T-helper 22 cell (primary cell): ENCODE results near the gene INTS3.

Experiments used
- DNase-seq: peaks from one replicate; pipeline ENCODE4 v3.0.0-alpha.2; 2020; ENCODE audit warnings: low read depth

The INTS3 gene

DNA sequence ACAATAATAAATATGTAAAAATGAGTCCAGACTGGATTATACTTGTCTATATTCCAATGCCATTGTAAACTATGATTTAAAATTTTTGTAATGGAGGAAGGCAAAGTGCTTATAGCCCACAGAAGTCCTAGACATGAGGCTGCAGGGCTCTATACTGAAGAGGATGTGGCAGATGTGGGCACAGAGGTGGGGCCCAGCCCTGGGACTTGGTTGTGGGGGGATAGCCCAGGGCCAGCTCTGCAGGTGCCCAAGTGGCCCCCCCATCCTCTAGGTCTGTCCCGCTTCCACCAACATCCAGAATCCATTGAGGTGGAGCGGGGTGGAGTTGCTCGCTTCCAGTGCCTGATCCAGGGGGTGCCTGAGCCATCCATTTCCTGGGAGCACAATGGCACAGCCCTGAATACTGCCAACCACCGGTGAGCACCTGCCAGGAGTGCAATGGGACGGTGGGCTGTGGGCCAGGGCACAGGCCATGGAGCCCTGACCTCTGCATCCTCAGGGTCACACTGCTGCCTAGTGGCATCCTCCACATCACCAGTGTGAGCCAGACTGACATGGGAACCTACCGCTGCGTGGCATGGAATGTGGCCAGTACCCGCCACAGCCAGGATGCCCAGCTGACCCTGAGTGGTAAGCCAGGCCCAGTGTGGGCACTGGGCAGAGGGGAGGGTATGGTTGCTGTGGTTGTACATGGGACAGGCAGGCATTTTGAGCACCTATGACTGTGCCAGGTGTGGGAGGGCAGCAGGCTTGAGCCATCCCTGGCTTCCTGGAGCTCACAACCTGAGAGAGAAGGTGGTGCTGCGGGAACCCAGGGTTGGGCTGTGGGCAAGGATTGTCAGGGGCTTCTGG lies 68.3 kb downstream of the INTS3 start:
- no peak for DNase-seq

DNA sequence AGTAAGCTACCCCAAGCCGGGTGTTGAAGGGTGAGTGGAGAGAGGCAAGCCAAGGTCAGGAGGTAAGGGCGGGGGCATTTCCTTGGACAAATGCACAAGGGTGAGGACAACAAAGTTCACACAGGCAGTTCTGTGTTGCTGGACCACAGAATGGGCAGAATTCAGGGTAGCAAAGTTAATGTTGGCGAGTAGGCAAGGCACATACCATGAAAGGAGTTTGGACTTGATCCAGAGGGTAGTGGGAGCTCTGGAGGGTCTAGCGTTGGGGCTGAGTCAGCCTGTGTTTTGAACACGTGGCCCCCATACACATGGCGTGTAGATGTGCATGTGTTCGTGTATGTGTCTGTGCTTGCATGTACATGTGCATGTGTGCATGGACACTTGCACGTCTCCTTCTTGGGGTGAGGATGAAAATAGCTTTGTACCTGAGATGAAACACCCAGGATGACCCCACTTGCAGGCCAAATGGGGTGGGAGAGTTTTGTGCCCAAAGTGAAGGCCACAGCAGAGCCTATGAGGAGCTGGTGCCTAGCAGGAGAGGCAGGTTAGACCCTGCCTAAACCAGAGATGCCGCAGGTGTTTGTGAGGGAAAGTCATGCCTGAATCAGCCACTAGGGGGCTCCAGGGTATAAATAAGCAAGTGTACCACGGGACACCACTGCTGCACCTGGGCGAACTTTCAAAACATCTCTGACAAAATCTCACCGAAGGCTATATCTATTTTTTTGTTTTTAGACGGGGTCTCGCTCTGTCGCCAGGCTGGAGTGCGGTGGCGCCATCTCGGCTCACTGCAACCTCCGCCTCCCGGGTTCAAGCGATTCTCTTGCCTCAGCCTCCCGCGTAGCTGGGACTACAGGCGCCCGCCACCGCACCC lies 69.2 kb downstream of the INTS3 start:
- peak; percentile 53 for DNase-seq

DNA sequence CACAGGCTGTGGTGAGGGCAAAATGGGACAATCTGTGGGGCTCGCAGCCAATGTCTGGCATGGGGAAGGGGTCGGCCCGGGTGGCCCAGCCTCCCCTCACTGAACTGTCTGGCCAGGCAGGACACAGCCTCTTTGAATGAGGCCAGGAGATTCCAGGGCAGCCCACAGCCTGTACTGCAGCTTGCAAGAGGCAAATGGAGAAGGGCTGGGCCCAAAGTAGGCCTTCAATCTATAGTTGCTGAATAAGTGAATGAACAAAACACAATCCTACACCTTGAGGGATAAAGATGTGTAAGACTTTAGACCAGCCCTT lies 70.6 kb downstream of the INTS3 start:
- DNase-seq = no peak

DNA sequence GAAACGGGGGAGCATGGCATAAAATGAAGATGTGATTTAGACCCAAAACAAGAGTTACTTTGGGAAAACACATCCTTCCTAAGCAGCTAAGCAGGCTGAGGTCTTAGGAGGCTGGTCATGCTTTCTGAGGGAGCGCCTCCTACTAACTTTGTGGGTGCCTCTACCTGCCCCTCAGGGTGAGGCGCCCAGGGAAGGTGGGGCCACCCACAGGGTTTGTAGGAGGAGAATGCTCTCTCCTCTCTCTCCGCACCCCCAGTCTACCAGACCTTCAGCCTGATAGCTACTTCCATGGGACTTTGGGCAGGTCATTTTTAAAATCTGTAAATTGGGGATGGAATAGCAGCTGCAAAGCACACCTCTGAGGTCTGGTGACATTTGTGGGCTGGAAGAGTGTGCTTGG lies 71.2 kb downstream of the INTS3 start:
- DNase-seq = no peak

DNA sequence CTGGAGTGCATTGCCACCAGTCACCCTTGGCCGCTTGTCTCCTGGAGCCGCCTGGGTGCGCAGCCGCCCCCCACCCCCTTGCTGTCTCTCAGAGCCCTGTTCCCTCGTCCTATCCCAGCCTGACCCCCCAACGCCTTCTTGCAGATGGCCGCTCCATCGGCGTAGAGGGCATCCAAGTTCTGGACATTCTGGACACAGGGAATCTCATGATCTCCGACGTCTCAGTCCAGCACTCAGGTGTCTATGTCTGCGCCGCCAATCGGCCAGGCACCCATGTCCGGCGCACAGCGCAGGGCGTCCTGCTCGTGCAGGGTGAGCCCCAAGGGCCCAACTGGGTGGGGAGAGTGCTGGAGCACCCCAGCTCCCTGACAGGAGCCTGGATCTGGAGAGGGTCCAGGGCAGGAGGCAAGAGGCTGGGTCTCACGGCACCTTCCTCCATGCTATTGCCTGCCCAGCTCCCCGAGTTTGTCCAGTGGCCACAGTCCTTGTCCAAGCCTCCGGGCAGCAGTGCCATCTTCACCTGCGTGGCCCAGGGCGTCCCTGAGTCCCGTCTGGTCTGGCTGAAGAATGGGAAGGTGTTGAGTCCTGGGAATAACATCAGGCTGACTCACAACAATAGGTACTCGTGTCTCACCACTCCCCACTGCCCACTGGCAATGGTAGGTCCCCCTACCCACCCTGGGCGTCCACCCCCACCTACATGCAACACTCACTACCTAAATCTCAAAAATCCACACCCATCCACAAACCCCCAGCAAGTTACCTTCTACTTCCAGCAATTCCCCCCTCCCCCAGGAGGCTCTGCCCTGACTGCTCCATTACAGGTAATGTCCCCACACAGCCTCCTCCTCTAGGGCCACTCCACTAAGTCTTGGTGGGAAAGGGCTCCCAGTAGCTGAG lies 72.0 kb downstream of the INTS3 start:
- no peak for DNase-seq

DNA sequence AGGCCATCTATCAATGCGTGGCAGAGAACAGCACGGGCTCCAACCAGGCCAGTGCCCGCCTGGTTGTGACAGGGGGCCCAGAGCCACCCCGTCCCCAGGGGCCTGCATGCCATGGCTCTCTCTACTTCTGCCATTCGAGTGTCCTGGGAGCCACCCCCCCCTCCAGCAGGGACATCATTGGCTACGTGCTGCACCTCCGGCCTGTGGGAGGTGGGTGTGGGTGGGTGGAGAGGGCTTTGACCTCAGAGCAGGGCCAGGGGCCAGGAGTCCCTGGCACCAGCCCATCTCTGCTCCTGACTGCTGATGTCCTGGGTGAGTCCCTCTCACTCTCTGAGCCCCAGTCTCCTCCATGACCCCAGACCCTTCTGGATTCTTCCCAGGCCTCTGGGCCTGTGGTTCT lies 72.7 kb downstream of the INTS3 start:
- no peak for DNase-seq

DNA sequence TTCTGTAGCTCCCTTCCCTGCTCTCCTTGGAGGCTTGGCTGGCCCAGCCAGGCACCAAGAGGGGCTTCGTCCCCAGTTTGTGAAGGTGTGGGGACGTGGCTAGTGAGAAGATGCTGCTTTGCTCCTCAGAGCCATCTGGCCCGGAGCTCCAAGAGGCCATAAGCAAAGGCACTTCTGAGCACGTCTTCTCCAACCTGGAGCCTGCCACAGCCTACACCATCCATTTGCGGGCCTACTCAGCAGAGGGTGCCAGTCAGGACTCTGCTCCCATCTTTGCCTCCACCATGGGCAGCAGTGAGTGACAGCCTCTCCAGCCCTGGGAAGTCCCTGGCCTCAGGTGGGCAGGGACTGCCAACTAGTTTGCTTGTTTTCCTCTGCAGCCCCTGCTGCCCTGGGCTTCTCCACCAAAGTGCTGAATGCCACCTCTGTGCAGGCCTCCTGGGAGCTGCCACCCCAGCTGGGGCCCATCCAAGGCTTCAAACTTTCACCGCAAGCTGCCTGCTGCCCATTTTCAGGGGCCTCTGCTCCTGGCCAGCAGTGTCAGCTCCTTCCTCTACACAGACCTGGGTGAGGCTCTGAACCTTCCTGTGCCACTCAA lies 73.3 kb downstream of the INTS3 start:
- DNase-seq = no peak

DNA sequence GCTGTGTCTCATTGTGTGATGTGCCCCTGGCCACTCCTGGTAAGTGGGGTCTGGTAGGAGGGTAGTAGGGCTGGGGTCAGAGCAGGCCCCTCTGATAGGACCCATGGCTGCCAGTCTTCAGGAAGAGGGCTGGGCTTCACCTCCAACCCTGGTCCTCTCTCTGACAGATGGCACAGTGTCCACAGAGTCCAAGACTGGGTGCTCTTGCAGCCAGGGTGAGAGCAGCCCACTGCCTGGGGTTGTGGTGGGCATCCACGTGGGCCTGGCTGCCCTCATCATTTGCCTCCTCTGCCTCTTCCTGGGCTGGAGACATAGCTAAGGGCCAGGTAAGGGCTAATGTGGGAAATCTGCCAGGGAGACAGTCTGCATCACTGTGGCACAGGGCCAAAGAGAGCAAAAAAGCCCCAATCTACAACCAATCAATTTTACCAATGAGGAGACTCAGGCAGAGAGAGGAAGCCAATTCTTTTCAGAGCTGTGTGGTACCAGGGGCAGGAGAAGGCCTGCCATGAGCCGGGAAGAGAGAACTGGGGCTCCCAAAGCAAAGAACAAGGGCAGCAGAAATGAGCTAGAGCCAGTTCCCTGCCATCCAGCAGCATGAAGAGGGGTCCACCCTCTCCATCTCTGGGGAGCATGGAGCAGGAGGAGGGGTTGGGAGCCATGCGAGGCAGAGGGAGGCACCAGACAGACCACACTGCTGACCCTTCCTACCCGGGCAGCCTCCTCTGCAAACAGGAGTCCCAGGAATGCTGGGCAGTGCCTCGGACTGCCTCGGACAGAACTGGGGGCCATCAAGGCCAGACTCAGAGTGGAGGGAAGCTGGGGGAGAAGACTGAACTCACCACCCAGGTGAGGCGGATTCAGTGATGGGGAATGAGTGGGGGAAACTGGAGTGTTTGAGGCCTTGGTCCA lies 74.2 kb downstream of the INTS3 start:
- no peak for DNase-seq

DNA sequence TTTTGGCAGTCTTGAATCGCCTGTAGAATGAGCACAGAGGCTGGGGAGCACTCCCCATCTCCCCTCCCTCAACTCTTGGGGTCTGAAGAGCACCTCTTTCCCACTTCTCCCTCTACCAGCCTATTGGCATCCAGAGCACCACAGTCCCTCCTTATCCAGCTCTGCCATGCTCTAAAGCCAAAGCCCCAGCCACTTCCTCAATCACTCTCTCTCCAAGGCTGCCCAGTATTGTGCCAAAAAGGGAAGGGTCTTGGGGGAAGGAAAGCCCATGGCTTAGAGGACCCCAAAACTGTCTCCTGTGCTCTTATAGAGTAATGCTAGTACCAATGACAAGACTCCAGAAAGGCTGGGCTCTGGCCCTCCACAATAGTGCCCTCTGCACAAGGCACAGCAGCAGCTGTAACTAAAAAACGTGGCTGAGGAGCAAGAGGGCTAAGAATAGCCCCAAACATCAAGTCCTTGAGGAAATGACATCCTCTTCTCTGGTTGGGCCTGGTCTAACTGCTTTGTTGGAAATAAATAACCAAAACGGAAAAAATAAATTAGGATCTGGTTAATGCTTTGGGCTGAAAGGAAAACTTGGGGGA lies 75.7 kb downstream of the INTS3 start:
- DNase-seq = no peak

DNA sequence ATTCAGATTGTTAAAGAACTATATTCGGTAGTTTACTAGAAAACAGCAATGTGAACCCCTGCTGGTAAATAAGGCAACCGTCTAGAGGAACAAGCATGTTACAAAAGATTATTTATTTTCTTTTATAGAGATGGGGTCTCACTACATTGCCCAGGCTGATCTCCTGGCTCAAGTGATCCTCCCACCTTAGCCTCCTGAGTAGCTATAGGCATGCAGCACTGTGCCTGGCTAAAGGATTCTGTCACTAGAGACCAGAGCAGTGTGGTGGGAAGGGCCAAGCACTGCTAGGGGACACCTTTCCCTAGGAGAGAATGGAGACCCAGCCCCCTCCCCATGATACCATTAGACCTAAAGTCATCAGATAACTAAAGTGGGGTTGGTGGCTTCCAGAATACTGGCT lies 76.3 kb downstream of the INTS3 start:
- no peak for DNase-seq

DNA sequence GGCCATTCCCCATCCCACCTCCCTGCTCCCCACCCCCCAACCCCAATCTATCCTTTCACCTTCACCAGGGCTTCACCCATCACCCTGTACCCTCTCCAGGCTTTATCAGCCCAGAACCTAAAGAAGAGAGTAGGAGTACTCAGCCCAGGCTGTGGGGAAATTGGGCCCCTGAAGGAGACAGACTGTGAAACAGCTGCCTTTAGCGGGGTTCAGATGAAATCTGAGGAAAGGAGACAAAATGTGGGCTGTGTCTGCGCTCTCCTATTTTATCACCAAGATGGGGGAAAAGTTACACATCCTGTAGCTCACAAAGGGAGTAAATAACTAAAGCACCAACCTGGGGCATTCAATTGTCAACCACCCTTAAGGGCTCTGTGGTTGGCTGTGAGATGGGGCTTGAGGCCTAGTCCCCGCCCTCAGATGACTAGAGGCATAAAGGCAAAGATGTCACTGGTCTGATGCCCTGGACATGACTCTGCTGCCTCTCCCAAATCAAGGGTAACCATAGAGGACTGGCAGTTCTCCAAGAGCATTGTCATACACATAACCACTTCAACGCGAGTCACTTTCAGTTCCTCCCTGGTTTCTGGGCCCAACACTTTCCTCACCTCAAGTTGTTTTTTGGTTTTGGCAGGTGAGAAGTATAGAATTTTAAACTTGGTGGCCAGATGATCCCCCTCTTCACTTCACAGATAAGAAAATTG lies 77.3 kb downstream of the INTS3 start:
- DNase-seq = peak; percentile 41

DNA sequence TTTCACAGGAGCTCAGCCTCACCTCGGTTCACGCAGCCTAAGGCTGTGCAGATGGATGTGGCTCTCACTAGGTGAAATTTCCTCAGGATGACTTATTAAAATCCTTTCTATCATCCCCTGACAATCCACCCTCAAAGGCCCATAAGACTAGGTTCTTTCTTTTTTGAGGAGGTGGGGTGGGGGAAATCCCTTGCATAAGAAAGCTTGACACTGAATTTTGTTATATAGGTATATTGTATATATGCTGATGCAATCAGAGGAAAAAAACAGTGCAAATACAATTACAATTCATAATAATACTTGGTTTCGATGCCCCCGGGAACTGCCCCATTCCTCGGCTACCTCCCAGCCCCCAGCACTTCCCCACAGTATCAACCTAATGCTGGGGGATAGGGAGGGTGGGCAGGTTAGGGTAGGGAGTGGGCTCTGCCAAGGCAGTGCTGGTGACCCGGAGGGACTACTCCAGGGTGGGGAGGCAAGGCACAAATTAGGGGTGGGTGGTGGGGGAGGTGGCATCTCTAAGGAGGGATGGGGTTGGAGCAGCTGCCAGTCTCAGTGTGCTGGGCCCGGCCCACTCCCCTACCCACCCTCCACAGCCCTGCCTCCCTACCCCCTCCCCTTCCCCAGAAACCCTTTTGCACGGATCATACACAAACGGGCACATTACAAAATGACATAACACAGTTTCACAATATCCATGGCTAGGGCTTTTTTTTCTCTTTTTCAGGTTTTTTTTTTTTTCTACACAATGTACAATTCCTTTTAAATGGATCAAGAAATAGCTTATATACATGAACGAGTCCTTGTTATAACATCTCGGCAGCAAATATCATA lies 78.3 kb downstream of the INTS3 start:
- DNase-seq = no peak

DNA sequence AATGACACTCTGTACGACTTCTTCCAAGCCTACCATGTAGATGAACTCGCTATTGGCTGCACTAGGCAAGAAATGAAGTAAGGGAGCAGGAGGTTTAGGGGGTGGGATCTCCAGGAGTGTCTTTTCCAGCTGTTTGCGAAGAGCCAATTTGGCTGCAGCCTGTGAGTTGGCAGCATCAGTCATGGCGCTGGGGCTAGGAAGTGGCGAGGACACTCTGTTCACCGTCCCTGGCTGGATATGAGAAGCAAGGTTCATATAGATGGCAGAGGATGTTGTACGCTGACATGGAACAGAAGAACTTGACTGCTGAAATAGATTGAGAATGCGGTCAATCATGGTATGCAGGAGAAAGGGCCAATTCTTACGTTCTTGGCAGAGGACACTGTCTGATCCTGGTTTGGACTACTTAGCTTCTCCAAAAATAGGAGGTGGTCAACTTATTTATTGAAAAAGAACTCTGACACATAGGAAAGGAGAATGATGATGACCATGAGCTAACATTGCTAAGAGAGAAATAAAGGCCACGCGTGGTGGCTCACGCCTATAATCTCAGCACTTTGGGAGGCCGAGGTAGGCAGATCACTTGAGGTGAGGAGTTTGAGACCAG lies 88.5 kb downstream of the INTS3 start:
- DNase-seq = no peak

DNA sequence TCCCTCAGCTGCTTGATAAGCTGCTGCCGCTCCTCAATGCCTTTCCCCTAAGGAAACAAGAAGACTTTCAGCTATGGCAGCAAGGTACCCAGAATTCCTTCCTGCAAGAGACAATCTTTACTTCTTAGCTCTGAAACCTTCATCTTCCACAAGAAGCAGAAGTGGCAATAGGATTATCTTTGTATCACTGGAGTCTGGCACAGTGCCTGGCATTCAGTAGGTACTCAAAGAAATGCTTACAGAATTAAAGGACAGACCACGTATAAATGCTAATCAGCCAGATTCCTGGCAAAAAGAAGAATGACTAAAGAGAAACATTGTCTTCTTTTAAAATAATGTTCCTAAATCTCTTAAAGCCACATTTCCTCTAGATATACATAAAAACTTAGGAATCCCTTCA lies 91.0 kb downstream of the INTS3 start:
- DNase-seq = no peak
